Mammary epithelial cell (primary cell): Measurements from ENCODE around the gene TIPARP.

Experiments used
- EZH2 ChIP-seq: IDR thresholded peaks from 2 replicates; pipeline ENCODE4 v1.6.1; 2012; ENCODE audit warnings: low read length, inconsistent platforms, borderline replicate concordance
- TF ChIP-seq, protein P1 (sequence below), 2 donors: IDR thresholded peaks in 1 of 2; conservative IDR thresholded peaks in 1 of 2; 2 replicates each; pipeline ENCODE4 v1.5.1; 2011 to 2012; ENCODE audit warnings: inconsistent platforms in 2 of 2, low read length in 2 of 2, mild to moderate bottlenecking in 2 of 2, control low read depth in 1 of 2, low read depth in 1 of 2; ENCODE audit not compliant: insufficient read depth in 1 of 2; ENCODE audit errors: extremely low read depth in 1 of 2

DNA sequence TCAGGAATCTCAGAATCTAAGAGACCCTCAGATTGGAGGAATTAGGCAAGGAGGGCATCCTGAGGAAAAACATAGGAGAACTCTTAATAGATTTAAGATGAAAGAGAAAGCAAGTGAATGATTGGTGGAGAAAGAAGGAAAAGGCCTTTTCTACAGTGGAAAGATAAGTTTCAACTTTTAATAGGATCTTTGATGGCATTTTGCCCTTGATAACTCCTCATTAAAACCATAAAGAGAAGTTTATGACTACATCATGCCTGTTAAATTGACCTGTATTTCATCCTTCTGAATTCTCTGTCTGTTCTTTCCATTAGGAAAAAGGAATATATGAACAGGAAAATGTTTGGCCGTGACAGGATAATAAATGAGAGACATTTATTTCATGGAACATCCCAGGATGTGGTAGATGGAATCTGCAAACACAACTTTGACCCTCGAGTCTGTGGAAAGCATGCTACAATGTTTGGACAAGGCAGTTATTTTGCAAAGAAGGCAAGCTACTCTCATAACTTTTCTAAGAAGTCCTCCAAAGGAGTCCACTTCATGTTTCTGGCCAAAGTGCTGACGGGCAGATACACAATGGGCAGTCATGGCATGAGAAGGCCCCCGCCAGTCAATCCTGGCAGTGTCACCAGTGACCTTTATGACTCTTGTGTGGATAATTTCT, 30.1 kb downstream of the TIPARP start:
- TF ChIP-seq, protein P1, sequence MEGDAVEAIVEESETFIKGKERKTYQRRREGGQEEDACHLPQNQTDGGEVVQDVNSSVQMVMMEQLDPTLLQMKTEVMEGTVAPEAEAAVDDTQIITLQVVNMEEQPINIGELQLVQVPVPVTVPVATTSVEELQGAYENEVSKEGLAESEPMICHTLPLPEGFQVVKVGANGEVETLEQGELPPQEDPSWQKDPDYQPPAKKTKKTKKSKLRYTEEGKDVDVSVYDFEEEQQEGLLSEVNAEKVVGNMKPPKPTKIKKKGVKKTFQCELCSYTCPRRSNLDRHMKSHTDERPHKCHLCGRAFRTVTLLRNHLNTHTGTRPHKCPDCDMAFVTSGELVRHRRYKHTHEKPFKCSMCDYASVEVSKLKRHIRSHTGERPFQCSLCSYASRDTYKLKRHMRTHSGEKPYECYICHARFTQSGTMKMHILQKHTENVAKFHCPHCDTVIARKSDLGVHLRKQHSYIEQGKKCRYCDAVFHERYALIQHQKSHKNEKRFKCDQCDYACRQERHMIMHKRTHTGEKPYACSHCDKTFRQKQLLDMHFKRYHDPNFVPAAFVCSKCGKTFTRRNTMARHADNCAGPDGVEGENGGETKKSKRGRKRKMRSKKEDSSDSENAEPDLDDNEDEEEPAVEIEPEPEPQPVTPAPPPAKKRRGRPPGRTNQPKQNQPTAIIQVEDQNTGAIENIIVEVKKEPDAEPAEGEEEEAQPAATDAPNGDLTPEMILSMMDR (conservative IDR thresholded peaks at IDR 0.05 in 1 of 2, IDR thresholded peaks at IDR 0.05 in 1 of 2; ENCODE audit: extremely low read depth in 1 of 2, insufficient read depth in 1 of 2, low read depth in 1 of 2, low read length in 2 of 2) = no peak
- no peak for TF ChIP-seq EZH2
